Measurements from ENCODE around the gene TRIM47. TPM values are rescaled to one million over a fixed set of nuclear protein-coding genes. Genes with fewer than 3 reads are reported as not detected.
"Not testable (repeated sequence)": the region's sequence is repeated elsewhere in the genome, so short reads cannot be mapped to it uniquely, and the experiment has no call there.

TRIM47 gene
- total RNA-seq, 6 experiments from 2014 or later: 9.1 to 27.0 (median 21.5) TPM

GRCh38 chr17:75874323-75875181 lies 3.8 kb downstream of the TRIM47 start:
- peaks cover 0 to 7% (median 0%) of the 10 kb centered on the region in 4 donors for H3K36me3 ChIP-seq
- intact Hi-C loops (cut with DNase I): no loop called here
- H3K4me3 ChIP-seq: no peak overlapping the region
- ATAC-seq: no peak
- no peaks in the 10 kb centered on the region for H3K27me3 ChIP-seq
- no peak overlapping the region for H3K27ac ChIP-seq
- H3K9me3 ChIP-seq: no peaks in the 10 kb centered on the region
- TF ChIP-seq POLR2A (IDR thresholded peaks at IDR 0.05) (no peak), CTCF (IDR thresholded peaks at IDR 0.05) (no peak)
- H3K4me1 ChIP-seq: peaks cover 0 to 38% (median 9%) of the 10 kb centered on the region in 4 donors
- no peak for DNase-seq
- WGBS (ENCODE audit: insufficient coverage, low coverage, low lambda C conversion rate, missing lambda C conversion rate): 82% methylated on average over 6 of the region's 38 CpGs

- intact Hi-C loops (cut with DNase I): no loop called here
- H3K27me3 ChIP-seq: no peaks in the 10 kb centered on the region
- DNase-seq (no peak), ATAC-seq (no peak)
- peaks cover 0 to 7% (median 0%) of the 10 kb centered on the region in 4 donors for H3K36me3 ChIP-seq
- WGBS (ENCODE audit: insufficient coverage, low coverage, low lambda C conversion rate, missing lambda C conversion rate): 79% methylated on average over 3 of the region's 11 CpGs
- H3K4me1 ChIP-seq: peaks cover 0 to 38% (median 9%) of the 10 kb centered on the region in 4 donors
- H3K4me3 ChIP-seq: no peak overlapping the region
- no peaks in the 10 kb centered on the region for H3K9me3 ChIP-seq
- TF ChIP-seq CTCF (IDR thresholded peaks at IDR 0.05): no peak
- no peak for TF ChIP-seq POLR2A (IDR thresholded peaks at IDR 0.05)
- peak overlapping the region in 1 of 3 donors; percentile 69 for H3K27ac ChIP-seq
Measured at GRCh38 chr17:75873587-75874322, 4.6 kb downstream of the TRIM47 start.

GRCh38 chr17:75872434-75873351 lies 5.7 kb downstream of the TRIM47 start:
- peaks cover 0 to 34% (median 9%) of the 10 kb centered on the region in 4 donors for H3K4me1 ChIP-seq
- no peaks in the 10 kb centered on the region for H3K9me3 ChIP-seq

GRCh38 chr17:75870228-75870627 lies 8.2 kb downstream of the TRIM47 start:
- H3K36me3 ChIP-seq; H3K27ac ChIP-seq; ATAC-seq; DNase-seq; H3K9me3 ChIP-seq; H3K27me3 ChIP-seq; intact Hi-C loops (cut with DNase I); H3K4me3 ChIP-seq: not testable (repeated sequence)
- WGBS (ENCODE audit: insufficient coverage, low coverage, low lambda C conversion rate, missing lambda C conversion rate): 91% methylated on average over 6 of the region's 10 CpGs
- peaks cover 0 to 11% (median 2%) of the 10 kb centered on the region in 4 donors for H3K4me1 ChIP-seq

More at GRCh38 chr17:75872434-75873351, 5.7 kb downstream of the TRIM47 start:
- no peak overlapping the region for H3K4me3 ChIP-seq
- intact Hi-C loops (cut with DNase I): no loop called here
- 64% methylated on average over 1 of the region's 13 CpGs for WGBS (ENCODE audit: insufficient coverage, low coverage, low lambda C conversion rate, missing lambda C conversion rate)
- peak overlapping the region in 2 of 3 donors; percentile 60 to 69 for H3K27ac ChIP-seq
- peaks cover 0 to 7% (median 0%) of the 10 kb centered on the region in 4 donors for H3K36me3 ChIP-seq
- ATAC-seq: peak; percentile 6 to 13 (median 8)
- DNase-seq: peak in 1 of 3 donors; percentile 63
- TF ChIP-seq CTCF (IDR thresholded peaks at IDR 0.05) (no peak), POLR2A (IDR thresholded peaks at IDR 0.05) (no peak)
- no peaks in the 10 kb centered on the region for H3K27me3 ChIP-seq
